OCI-LY3 (cell line): ENCODE data around the gene F13A1.

Source experiments
- EZH2phosphoT487 ChIP-seq: fragments of 200-600 bp; shearing (Covaris generic); IDR thresholded peaks from 2 replicates; pipeline ENCODE4 v1.6.1; 2018; ENCODE audit warnings: antibody characterized with exemption, mixed run types, low read depth
- TF ChIP-seq, protein P1 (sequence below): fragments of 200-600, 300-600 bp; sonication (generic); IDR thresholded peaks from 2 replicates; pipeline ENCODE4 v1.5.1; 2014; ENCODE audit warnings: antibody characterized with exemption, low read length, low read depth

- TF ChIP-seq, protein P1, sequence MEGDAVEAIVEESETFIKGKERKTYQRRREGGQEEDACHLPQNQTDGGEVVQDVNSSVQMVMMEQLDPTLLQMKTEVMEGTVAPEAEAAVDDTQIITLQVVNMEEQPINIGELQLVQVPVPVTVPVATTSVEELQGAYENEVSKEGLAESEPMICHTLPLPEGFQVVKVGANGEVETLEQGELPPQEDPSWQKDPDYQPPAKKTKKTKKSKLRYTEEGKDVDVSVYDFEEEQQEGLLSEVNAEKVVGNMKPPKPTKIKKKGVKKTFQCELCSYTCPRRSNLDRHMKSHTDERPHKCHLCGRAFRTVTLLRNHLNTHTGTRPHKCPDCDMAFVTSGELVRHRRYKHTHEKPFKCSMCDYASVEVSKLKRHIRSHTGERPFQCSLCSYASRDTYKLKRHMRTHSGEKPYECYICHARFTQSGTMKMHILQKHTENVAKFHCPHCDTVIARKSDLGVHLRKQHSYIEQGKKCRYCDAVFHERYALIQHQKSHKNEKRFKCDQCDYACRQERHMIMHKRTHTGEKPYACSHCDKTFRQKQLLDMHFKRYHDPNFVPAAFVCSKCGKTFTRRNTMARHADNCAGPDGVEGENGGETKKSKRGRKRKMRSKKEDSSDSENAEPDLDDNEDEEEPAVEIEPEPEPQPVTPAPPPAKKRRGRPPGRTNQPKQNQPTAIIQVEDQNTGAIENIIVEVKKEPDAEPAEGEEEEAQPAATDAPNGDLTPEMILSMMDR, result no peak
- no peak for TF ChIP-seq EZH2phosphoT487
Measured at GRCh38 chr6:6320901-6321300, 439 bp upstream of the F13A1 start.
